UCSD-AML1 (cell line): ENCODE results near the gene C1orf35.

ENCODE experiments used
- DNase-seq: peaks from one replicate; lab custom pipeline; 2025; ENCODE audit not compliant: unreplicated experiment; lab: John Stamatoyannopoulos, UW

The C1orf35 gene

DNA sequence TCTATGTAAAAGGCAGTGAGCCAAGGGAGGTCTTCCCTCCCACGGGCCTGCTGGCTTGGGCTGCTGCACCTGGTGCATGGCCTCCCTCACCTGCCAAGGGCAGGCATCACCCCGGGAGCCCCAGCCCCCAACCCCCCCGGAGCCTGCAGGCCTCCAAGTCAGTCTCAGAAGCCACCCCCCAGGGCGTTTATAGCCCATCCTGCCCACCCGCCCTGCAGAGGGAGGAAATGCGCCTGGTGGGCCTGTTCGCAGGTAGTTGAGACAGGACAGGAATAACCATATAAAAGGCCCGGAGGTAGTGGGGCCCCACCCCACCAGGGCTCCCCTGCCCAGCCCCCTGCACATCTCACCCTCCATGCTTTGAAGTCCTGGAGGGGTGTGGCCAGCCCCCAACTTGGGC, 38.8 kb downstream of the C1orf35 start:
- DNase-seq = no peak

DNA sequence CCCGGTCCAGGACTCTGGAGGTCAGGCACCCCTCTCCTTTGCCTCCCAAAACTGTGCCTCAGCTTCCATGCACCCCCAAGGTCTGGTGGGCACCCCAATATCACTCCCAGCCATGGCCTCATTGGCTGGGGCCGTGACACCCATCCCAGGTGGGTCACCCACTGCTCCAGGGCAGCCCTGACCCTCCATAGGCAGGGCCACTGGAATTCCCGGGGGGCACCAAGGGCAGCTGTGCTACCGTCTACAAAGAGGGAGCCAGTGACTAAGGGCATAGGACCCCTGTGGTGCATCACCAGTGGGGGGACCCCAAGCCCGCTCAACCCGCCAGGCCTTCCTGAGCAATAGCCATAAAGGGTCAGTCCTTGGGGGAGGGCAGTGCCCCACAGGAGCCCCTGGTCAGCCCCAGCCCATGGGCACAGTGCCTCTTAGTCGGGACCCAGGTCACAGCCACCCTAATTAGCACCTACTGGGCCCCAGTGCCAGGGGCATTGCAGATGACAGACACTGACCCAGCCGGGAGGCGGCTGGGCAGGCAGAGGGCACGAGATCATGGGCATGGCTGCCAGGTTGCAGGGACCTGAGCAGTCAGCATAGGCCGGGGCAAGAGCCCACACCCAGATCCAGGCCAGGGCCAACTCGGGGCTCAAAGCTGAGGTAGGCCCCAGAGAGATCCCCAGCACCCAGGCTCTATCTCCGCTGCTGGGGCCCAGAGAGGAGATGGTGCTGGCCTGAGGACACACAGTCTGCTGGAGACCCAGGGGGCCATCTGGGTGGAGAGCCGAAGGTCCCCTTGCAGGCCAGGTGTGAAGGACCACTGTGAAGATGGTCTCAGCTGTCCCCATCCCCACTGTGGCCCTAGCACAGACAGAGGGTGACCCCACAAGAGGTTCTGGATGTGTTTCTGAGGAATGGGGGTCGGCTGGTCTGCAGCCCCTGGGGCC, 39.6 kb downstream of the C1orf35 start:
- no peak for DNase-seq

DNA sequence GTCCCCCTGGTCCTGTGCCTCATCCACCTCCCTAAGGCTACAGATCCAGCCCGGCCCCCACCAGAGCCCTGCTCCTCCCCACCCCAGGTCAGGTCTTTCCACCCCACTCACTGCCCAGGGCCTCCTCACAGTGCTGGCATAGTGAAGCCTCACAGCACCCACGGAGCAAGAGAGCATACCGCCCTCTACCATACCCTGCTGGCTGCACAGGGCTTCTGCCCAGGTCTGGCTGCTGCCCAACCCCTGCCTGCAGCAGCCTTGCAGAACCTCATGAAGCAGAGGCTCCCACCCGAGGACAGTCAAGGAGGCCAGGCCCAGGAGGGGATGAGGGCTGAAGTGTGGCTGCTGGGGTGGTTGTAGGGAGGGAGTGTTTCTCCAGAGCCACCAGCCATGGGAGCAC, 40.3 kb downstream of the C1orf35 start:
- DNase-seq = no peak

DNA sequence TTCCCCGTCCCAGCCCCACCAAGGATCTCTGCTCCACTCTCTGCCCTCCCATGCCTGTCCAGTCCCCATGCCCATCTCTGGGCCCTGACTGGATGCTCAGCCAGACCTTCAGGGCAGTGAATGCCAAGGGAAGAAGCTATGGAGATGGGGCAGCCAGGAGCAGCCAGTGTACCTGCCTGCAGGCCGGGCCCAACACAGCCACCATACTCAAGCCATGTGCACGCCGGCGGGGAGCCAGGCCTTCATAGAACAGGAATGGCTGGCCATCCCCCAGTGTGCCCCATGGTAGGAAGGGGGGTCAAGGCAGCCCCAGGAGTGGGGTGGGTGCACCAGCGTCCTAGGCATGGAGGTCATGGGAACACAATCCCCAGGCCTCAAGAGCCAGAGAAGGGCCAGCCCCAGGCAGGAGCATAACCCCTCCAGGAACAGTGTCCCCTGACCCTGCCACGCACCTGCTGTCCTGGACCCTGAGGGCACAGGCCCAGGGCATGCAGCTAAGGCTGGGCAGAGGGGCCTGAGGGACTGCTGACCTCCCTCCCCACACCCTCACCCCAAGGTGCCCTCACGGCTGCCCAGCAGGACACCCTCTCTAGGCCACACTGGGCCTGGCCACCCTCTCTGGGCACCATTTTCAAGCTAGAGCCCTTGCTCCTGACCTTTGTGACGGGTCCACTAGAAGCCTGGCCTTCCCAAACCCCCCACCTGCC, 40.9 kb downstream of the C1orf35 start:
- no peak for DNase-seq

DNA sequence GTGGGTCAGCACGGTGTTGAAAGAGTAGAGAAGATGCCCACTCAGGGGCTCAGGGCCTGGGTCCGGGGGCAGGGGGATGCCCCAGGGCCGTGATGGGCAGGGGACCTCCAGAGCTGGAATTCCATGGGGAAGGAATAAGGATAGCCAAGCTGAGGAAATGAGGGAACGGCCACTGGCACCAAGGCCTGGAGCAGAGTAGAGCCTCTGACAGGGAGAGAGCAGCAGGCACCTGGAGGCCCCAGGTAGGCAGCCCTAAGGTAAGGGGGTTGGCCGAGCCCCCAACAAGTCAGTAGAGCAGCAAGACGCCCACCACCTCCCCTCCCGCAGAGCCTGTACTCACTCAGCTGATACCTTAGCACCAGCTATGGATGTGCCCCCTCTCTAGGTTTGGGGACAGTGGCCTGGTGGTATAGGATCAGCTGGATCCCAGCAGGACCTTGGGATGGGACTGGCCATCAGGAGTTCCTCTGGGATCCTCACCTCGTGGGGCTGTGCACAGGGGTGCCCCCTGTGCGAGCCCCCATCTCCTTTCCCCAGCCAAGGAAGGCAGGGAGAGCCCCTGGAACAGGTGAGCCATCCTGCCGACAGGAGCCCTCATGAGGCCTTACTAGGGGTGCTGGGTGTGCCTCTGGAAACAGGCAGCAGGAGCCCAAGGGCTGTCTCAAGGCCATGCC, 41.6 kb downstream of the C1orf35 start:
- DNase-seq = no peak

DNA sequence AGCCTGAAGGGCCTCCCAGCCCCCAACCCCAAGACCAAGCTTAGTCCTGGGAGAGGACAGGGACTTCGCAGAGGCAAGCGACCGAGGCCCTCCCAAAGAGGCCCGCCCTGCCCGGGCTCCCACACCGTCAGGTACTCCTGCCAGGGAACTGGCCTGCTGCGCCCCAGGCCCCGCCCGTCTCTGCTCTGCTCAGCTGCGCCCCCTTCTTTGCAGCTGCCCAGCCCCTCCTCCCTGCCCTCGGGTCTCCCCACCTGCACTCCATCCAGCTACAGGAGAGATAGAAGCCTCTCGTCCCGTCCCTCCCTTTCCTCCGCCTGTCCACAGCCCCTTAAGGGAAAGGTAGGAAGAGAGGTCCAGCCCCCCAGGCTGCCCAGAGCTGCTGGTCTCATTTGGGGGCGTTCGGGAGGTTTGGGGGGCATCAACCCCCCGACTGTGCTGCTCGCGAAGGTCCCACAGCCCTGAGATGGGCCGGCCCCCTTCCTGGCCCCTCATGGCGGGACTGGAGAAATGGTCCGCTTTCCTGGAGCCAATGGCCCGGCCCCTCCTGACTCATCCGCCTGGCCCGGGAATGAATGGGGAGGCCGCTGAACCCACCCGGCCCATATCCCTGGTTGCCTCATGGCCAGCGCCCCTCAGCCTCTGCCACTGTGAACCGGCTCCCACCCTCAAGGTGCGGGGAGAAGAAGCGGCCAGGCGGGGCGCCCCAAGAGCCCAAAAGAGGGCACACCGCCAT, 42.5 kb downstream of the C1orf35 start:
- no peak for DNase-seq

DNA sequence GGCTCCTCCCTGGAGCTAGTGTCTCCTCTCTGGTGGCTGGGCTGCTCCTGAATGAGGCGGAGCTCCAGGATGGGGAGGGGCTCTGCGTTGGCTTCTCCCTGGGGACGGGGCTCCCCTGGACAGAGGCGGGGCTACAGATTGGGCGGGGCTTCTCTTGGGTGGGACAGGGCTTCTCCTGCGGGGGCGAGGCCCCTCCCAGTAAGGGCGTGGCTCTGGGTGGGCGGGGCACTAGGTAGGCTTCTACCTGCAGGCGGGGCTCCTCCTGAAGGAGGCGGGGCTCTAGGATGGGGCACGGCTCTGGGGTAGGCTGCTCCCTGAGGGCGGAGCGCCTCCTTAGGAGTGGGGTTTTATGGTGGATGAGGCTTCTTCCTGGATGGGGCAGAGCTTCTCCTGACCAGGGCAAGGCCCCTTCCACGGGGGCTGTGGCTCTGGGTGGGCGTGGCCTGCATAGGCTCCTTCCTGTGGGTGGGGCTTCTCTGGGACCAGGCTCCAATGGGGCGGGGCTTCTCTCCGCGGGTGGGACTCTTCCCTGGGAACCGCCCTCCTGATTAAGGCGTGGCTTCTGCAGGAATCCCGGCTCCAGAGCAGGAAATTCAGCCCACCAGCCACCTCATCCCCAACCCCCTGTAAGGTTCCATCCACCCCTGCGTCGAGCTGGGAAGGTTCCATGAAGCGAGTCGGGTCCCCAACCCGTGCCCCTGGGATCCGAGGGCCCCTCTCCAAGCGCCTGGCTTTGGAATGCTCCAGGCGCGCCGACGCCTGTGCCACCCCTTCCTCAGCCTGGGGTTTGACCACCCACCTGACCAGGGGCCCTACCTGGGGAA, 43.3 kb downstream of the C1orf35 start:
- DNase-seq = no peak

DNA sequence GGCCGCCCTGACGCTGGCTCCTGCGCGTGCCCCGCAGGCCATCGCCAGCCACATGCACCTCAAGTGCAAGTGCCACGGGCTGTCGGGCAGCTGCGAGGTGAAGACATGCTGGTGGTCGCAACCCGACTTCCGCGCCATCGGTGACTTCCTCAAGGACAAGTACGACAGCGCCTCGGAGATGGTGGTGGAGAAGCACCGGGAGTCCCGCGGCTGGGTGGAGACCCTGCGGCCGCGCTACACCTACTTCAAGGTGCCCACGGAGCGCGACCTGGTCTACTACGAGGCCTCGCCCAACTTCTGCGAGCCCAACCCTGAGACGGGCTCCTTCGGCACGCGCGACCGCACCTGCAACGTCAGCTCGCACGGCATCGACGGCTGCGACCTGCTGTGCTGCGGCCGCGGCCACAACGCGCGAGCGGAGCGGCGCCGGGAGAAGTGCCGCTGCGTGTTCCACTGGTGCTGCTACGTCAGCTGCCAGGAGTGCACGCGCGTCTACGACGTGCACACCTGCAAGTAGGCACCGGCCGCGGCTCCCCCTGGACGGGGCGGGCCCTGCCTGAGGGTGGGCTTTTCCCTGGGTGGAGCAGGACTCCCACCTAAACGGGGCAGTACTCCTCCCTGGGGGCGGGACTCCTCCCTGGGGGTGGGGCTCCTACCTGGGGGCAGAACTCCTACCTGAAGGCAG, 44.0 kb downstream of the C1orf35 start:
- DNase-seq = no peak

DNA sequence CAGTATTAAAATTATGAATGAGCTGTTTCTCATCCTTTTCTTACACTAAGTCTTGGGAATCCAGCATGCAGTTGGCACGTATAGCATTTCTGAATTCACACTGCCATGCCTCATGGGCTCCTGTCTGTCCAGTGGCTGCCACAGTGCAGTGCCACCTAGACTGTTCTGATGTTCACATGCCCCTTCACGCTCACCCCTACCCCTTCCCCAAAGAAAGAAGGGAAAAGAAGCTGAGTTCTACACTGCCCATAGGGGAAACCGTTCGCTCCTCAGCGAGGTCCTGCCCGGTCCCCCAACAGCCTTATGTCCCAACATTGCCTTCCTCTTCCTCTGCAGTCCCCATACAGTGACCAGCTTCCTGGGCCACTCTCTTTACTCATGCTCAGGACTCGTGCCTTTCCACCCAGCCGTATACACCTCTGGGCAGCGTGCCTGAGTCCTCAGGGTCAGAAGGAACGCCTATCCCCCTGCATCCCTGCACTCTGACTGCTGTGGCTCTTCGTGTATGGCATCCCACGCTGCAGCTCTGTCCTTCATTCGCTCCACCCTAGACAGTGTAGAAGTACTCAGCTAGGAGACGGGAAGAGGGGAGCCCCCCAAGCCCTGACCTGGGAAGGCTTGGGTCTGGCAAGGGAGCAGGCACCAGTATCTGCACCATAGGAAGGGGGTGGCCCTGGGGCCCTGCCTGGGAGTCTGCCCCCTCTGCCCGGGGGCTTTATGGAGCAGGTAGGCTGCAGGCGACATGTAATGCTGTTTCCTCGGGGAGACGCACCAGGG, 44.8 kb downstream of the C1orf35 start:
- DNase-seq = no peak
